ENCODE measurements around the gene ITSN2. TPM values are rescaled to one million over a fixed set of nuclear protein-coding genes. Genes with fewer than 3 reads are reported as not detected.

The ITSN2 gene
- total and polyA plus RNA-seq, 11 donors, result 19.3 to 55.0 (median 37.4) TPM

- Histone ChIP-seq H3K27ac (no peak overlapping the region), H3K9me3 (no peaks in the 10 kb centered on the region), H3K27me3 (no peaks in the 10 kb centered on the region), H3K4me3 (no peak overlapping the region), H3K4me1 (peaks cover 6 to 75% (median 40%) of the 10 kb centered on the region in 12 donors), H3K36me3 (no peaks in the 10 kb centered on the region)
- ATAC-seq (no peak), DNase-seq (no peak)
- TF ChIP-seq CTCF (IDR thresholded peaks at IDR 0.05) (no peak), POLR2A (IDR thresholded peaks at IDR 0.05) (no peak)
- intact Hi-C loops (cut with DNase I), result no loop called here
These were observed 11.2 kb downstream of the ITSN2 start for GRCh38 chr2:24349097-24349496.

- no peak overlapping the region for H3K27ac ChIP-seq
- H3K4me1 ChIP-seq, result peaks cover 0 to 71% (median 32%) of the 10 kb centered on the region in 12 donors
- no peaks in the 10 kb centered on the region for H3K9me3 ChIP-seq
- DNase-seq (no peak), ATAC-seq (peak in 1 of 4 donors; percentile 24)
- H3K27me3 ChIP-seq, result no peaks in the 10 kb centered on the region
- WGBS, 4 donors, result 71 to 80% (median 78%) methylated on average over 4 of the region's 4 CpGs
- TF ChIP-seq CTCF (IDR thresholded peaks at IDR 0.05), result no peak
- no peak for TF ChIP-seq POLR2A (IDR thresholded peaks at IDR 0.05)
- H3K36me3 ChIP-seq, result no peaks in the 10 kb centered on the region
- intact Hi-C loops (cut with DNase I), result no loop called here
- H3K4me3 ChIP-seq, result no peak overlapping the region
These were observed 14.4 kb downstream of the ITSN2 start for GRCh38 chr2:24345937-24346336.

- Histone ChIP-seq H3K27ac (peak overlapping the region in 2 of 12 donors; percentile 0 to 14), H3K9me3 (no peaks in the 10 kb centered on the region), H3K4me3 (no peak overlapping the region), H3K36me3 (no peaks in the 10 kb centered on the region), H3K27me3 (no peaks in the 10 kb centered on the region), H3K4me1 (peaks cover 0 to 71% (median 33%) of the 10 kb centered on the region in 12 donors)
- intact Hi-C loops (cut with DNase I), result no loop called here
- TF ChIP-seq CTCF (IDR thresholded peaks at IDR 0.05) (no peak), POLR2A (IDR thresholded peaks at IDR 0.05) (no peak)
- DNase-seq, result no peak
- ATAC-seq, result no peak
- WGBS, 4 donors, result 71 to 90% (median 86%) methylated on average over 1 of the region's 1 CpG
These were observed 17.0 kb downstream of the ITSN2 start for GRCh38 chr2:24343225-24343882.

- H3K9me3 ChIP-seq, result no peaks in the 10 kb centered on the region
- ATAC-seq (no peak), DNase-seq (no peak)
- peak overlapping the region in 1 of 12 donors; percentile 0 for H3K27ac ChIP-seq
- H3K4me3 ChIP-seq, result no peak overlapping the region
- H3K27me3 ChIP-seq, result no peaks in the 10 kb centered on the region
- TF ChIP-seq CTCF (IDR thresholded peaks at IDR 0.05) (no peak), POLR2A (IDR thresholded peaks at IDR 0.05) (no peak)
- intact Hi-C loops (cut with DNase I), result no loop called here
- 88 to 92% (median 90%) methylated on average over 9 of the region's 9 CpGs for WGBS, 4 donors
- H3K36me3 ChIP-seq, result no peaks in the 10 kb centered on the region
- H3K4me1 ChIP-seq, result peaks cover 0 to 71% (median 36%) of the 10 kb centered on the region in 12 donors
These were observed 18.0 kb downstream of the ITSN2 start for GRCh38 chr2:24342110-24342910.
